H1 (cell line): Measurements from ENCODE around the gene ARHGEF26. TPM values are rescaled to one million over a fixed set of nuclear protein-coding genes. Genes with fewer than 3 reads are reported as not detected.

Experiments
- CTCF ChIA-PET: fragments of 300-600 bp; sonication (Branson Sonifier 250); formaldehyde crosslinking; loops from one replicate; lab custom pipeline; 2021; ENCODE audit not compliant: partially characterized antibody; lab: Charles Lee
- POLR2A ChIA-PET: fragments of 300-600 bp; sonication (Branson Sonifier 250); formaldehyde crosslinking; loops from one replicate; lab custom pipeline; 2021; ENCODE audit warnings: inconsistent platforms; ENCODE audit not compliant: partially characterized antibody; lab: Charles Lee
- DNase-seq, 2 experiments: peaks; one replicate each; pipeline versions ENCODE4 v3.0.0 to v3.0.0-alpha.2; 2010 to 2022; ENCODE audit warnings: low spot score in 2 of 2, low read depth in 1 of 2, mixed read lengths in 1 of 2
- FAIRE-seq: peaks from 2 replicates; lab custom pipeline; 2011; peaks lifted over from hg19 to GRCh38; lab: Jason Lieb, UNC
- H2AFZ ChIP-seq: 2 replicates; pipeline ENCODE4 v1.8.1; 2012; ENCODE audit warnings: low read length, inconsistent platforms
- H2AK5ac ChIP-seq: 2 replicates; pipeline ENCODE4 v1.6.1; 2013; ENCODE audit warnings: low read depth, low read length
- H2BK120ac ChIP-seq: replicated peaks from 2 replicates; pipeline ENCODE3; 2013; ENCODE audit warnings: low read depth, low read length, inconsistent platforms
- H2BK12ac ChIP-seq: 2 replicates; pipeline ENCODE4 v1.6.1; 2013; ENCODE audit warnings: low read depth, low read length
- H2BK15ac ChIP-seq: 2 replicates; pipeline ENCODE4 v1.6.1; 2013; ENCODE audit warnings: low read length
- H2BK20ac ChIP-seq: 2 replicates; pipeline ENCODE4 v1.6.1; 2013; ENCODE audit warnings: low read length
- H2BK5ac ChIP-seq: 2 replicates; pipeline ENCODE4 v1.6.1; 2013; ENCODE audit warnings: low read depth, low read length
- H3K14ac ChIP-seq: 2 replicates; pipeline ENCODE4 v1.6.1; 2013; ENCODE audit warnings: inconsistent platforms; ENCODE audit not compliant: insufficient read length
- H3K18ac ChIP-seq: 2 replicates; pipeline ENCODE4 v1.6.1; 2013; ENCODE audit warnings: low read length; ENCODE audit errors: extremely low read depth
- H3K23ac ChIP-seq: 2 replicates; pipeline ENCODE4 v1.6.1; 2013; ENCODE audit warnings: inconsistent platforms; ENCODE audit not compliant: insufficient read length
- H3K23me2 ChIP-seq: 2 replicates; pipeline ENCODE4 v1.6.1; 2013; ENCODE audit warnings: low read depth, low read length
- H3K27ac ChIP-seq: 2 replicates; pipeline ENCODE4 v1.6.1; 2011; ENCODE audit warnings: low read depth, low read length, inconsistent platforms
- H3K27me3 ChIP-seq, 4 experiments: replicated peaks in 1 of 4; 1 replicate in 1 of 4; 2 replicates in 3 of 4; pipeline versions ENCODE4 v1.6.1 to v1.8.1; 2011 to 2013; ENCODE audit warnings: low read length in 3 of 4, mild to moderate bottlenecking in 3 of 4, inconsistent platforms in 2 of 4, mixed read lengths in 2 of 4, moderate library complexity in 1 of 4; ENCODE audit not compliant: control insufficient read depth in 3 of 4, insufficient read depth in 3 of 4; ENCODE audit errors: extremely low read depth in 1 of 4
- H3K36me3 ChIP-seq, 4 experiments: 2 replicates each; pipeline versions ENCODE4 v1.6.1 to v1.8.1; 2011 to 2013; ENCODE audit warnings: mild to moderate bottlenecking in 4 of 4, low read length in 3 of 4, moderate library complexity in 2 of 4, control low read depth in 1 of 4, inconsistent platforms in 1 of 4; ENCODE audit not compliant: insufficient read depth in 4 of 4, control insufficient read depth in 2 of 4
- H3K4ac ChIP-seq: replicated peaks from 2 replicates; pipeline ENCODE3; 2013; ENCODE audit warnings: low read length, low read depth, mixed read lengths, inconsistent platforms; ENCODE audit not compliant: insufficient read length
- H3K4me1 ChIP-seq, 4 experiments: replicated peaks in 1 of 4; 1 replicate in 1 of 4; 2 replicates in 3 of 4; pipeline versions ENCODE4 v1.6.1 to v1.8.1; 2011 to 2013; ENCODE audit warnings: low read length in 3 of 4, inconsistent platforms in 2 of 4, mixed read lengths in 1 of 4; ENCODE audit not compliant: insufficient read depth in 4 of 4, control insufficient read depth in 3 of 4
- H3K4me2 ChIP-seq, 2 experiments: 2 replicates each; pipeline versions ENCODE4 v1.6.1 to v1.8.1; 2011 to 2013; ENCODE audit warnings: low read depth in 2 of 2, low read length in 2 of 2, control low read depth in 1 of 2, inconsistent platforms in 1 of 2, mild to moderate bottlenecking in 1 of 2; ENCODE audit not compliant: insufficient read depth in 1 of 2
- H3K4me3 ChIP-seq, 4 experiments: fragments of 200-600, 300-600 bp in 1 of 4; sonication (generic), shearing (Covaris generic), sonication (Bioruptor Twin) in 1 of 4; 2 replicates each; pipeline versions ENCODE4 v1.5.1 to v1.8.1; 2011 to 2016; ENCODE audit warnings: low read length in 4 of 4, low read depth in 3 of 4, control low read depth in 2 of 4, inconsistent platforms in 2 of 4, mild to moderate bottlenecking in 2 of 4, mixed read lengths in 1 of 4, moderate library complexity in 1 of 4; ENCODE audit not compliant: insufficient read depth in 2 of 4; ENCODE audit errors: extremely low read depth in 1 of 4
- H3K56ac ChIP-seq: replicated peaks from 2 replicates; pipeline ENCODE3; 2013; ENCODE audit warnings: low read depth, mild to moderate bottlenecking, mixed read lengths, low read length, inconsistent platforms; ENCODE audit not compliant: insufficient read length
- H3K79me1 ChIP-seq: 2 replicates; pipeline ENCODE4 v1.6.1; 2013; ENCODE audit warnings: low read depth, low read length, control low read depth
- H3K79me2 ChIP-seq, 2 experiments: 2 replicates each; pipeline versions ENCODE4 v1.6.1 to v1.8.1; 2012 to 2013; ENCODE audit warnings: low read length in 2 of 2, mild to moderate bottlenecking in 2 of 2, inconsistent platforms in 1 of 2; ENCODE audit not compliant: insufficient read depth in 2 of 2, control insufficient read depth in 1 of 2
- H3K9ac ChIP-seq, 4 experiments: replicated peaks in 1 of 4; 1 replicate in 1 of 4; 2 replicates in 3 of 4; pipeline versions ENCODE4 v1.6.1 to v1.8.1; 2011 to 2013; ENCODE audit warnings: low read depth in 3 of 4, low read length in 3 of 4, control low read depth in 2 of 4, mild to moderate bottlenecking in 2 of 4, moderate library complexity in 2 of 4, inconsistent platforms in 1 of 4; ENCODE audit errors: extremely low read depth in 1 of 4
- H3K9me3 ChIP-seq, 2 experiments: 2 replicates each; pipeline versions ENCODE4 v1.6.1 to v1.8.1; 2012 to 2013; ENCODE audit warnings: mild to moderate bottlenecking in 2 of 2, moderate library complexity in 2 of 2, control low read depth in 1 of 2, inconsistent platforms in 1 of 2, low read depth in 1 of 2, low read length in 1 of 2, mixed read lengths in 1 of 2; ENCODE audit not compliant: insufficient read depth in 2 of 2
- H4K20me1 ChIP-seq, 2 experiments: replicated peaks in 1 of 2; 2 replicates each; pipeline versions ENCODE3 to v1.8.1; 2011 to 2013; ENCODE audit warnings: inconsistent platforms in 2 of 2, low read length in 2 of 2, mild to moderate bottlenecking in 1 of 2; ENCODE audit not compliant: insufficient read depth in 2 of 2, control insufficient read depth in 1 of 2
- H4K5ac ChIP-seq: 2 replicates; pipeline ENCODE4 v1.6.1; 2013; ENCODE audit warnings: low read length, low read depth, mixed read lengths, inconsistent platforms; ENCODE audit not compliant: insufficient read length
- H4K8ac ChIP-seq: 2 replicates; pipeline ENCODE4 v1.8.0; 2013; ENCODE audit warnings: mild to moderate bottlenecking, moderate library complexity, low read length, inconsistent platforms; ENCODE audit not compliant: insufficient read depth; ENCODE audit errors: extremely low read depth
- H4K91ac ChIP-seq: replicated peaks from 2 replicates; pipeline ENCODE3; 2013; ENCODE audit warnings: low read length, mixed read lengths, inconsistent platforms; ENCODE audit not compliant: insufficient read length
- TAF7 ChIP-seq: optimal IDR thresholded peaks from 2 replicates; pipeline ENCODE3; 2011; ENCODE audit warnings: low read depth, mild to moderate bottlenecking, inconsistent platforms, low read length, moderate library complexity, borderline replicate concordance
- WGBS, 2 experiments: shearing (Covaris generic) in 1 of 2; methylation state at CpG; one replicate each; pipeline versions ENCODE4 v1.1.6 to v1.1.7; 2013 to 2015; ENCODE audit warnings: low lambda C conversion rate in 2 of 2, mixed read lengths in 2 of 2, inconsistent platforms in 1 of 2, low coverage in 1 of 2, missing lambda C conversion rate in 1 of 2; ENCODE audit not compliant: insufficient replicate concordance in 2 of 2, insufficient coverage in 1 of 2, insufficient read length in 1 of 2; ENCODE audit errors: extremely low coverage in 1 of 2, missing lambda C conversion rate in 1 of 2; 5-methylcytosine and 5-hydroxymethylcytosine counted together
- polyA plus RNA-seq, 7 experiments: library from polyadenylated mRNA; depleted of rRNA in 3 of 7; stranded (reverse) in 5 of 7; unstranded in 2 of 7; fragments of >200 nt in 5 of 7; fragments of 200-250 nt in 2 of 7; gene quantifications; 1 replicate in 5 of 7; 2 replicates in 1 of 7; 4 replicates in 1 of 7; pipeline versions ENCODE4 v1.2.1 to v1.2.3, GENCODE V29; 2011 to 2013; ENCODE audit warnings: missing spikeins in 2 of 7, mixed read lengths in 2 of 7
- total RNA-seq: library from RNA; stranded (reverse); fragmentation: NEBNext Ultra II Directional; extraction: Animal tissue kit (Norgen Biotek cat#: 25700); gene quantifications from 2 replicates; pipeline ENCODE4 v1.2.1, GENCODE V29; 2021

ARHGEF26 gene
- total and polyA plus RNA-seq, 2 of the 8 experiments (the other 6 are each of a cell fraction or from before 2014, with no cell fraction given): 3.1 to 15.6 TPM

GRCh38 chr3:154243353-154243752 is 122.2 kb downstream of the ARHGEF26 start:
- Histone ChIP-seq H2BK15ac (no peak overlapping the region), H3K4me2 (no peak overlapping the region; a peak in 1 of 4 replicates), H3K79me1 (no peaks in the 10 kb centered on the region), H3K9me3 (no peaks in the 10 kb centered on the region), H2BK20ac (no peak overlapping the region), H3K23me2 (no peaks in the 10 kb centered on the region; the same call in 1 of the 2 replicates), H2AFZ (no peak overlapping the region), H3K27ac (no peak overlapping the region), H3K56ac (no peak overlapping the region), H3K23ac (no peak overlapping the region), H3K4me1 (peaks cover 0 to 12% (median 3%) of the 10 kb centered on the region in 4 experiments; a peak in 3 of 7 replicates), H2BK5ac (no peak overlapping the region), H3K4me3 (no peak overlapping the region), H2AK5ac (no peak overlapping the region), H2BK12ac (no peak overlapping the region), H4K8ac (no peak overlapping the region), H4K5ac (no peak overlapping the region), H3K9ac (no peak overlapping the region), H3K27me3 (no peaks in the 10 kb centered on the region), H3K36me3 (peaks cover 0 to 5% (median 2%) of the 10 kb centered on the region in 4 experiments; a peak in 2 of 8 replicates), H4K20me1 (no peaks in the 10 kb centered on the region), H2BK120ac (no peak overlapping the region), H3K4ac (no peak overlapping the region), H3K18ac (no peak overlapping the region), H3K14ac (no peak overlapping the region), H3K79me2 (no peaks in the 10 kb centered on the region), H4K91ac (no peak overlapping the region)
- FAIRE-seq (no peak), DNase-seq (no peak)
- 93% methylated on average over 2 of the region's 2 CpGs; no CpG with 5 or more reads in 1 of the 2 experiments for WGBS, 2 experiments
- ChIA-PET POLR2A (interaction anchor here (0.6 to 1.4 kb wide), 2 partner anchors 10 to 20 kb away, joined by 3 read pairs; no protein-coding TSS in a partner anchor), CTCF (interaction anchor here (0.6 to 4.5 kb wide), 4 partner anchors 10 to 1554 kb away, joined by 3 to 22 read pairs (median 6); no protein-coding TSS in a partner anchor)
- TF ChIP-seq TAF7: no peak
